Keratinocyte (primary cell): ENCODE measurements around the gene AHNAK. TPM values are rescaled to one million over a fixed set of nuclear protein-coding genes. Genes with fewer than 3 reads are reported as not detected.

Source experiments
- DNase-seq: peaks from one replicate; pipeline ENCODE4 v3.0.0-alpha.2; 2011; ENCODE audit warnings: low read depth, missing footprints, low spot score
- FAIRE-seq: peaks from 2 replicates; lab custom pipeline; 2011; peaks lifted over from hg19 to GRCh38; lab: Jason Lieb, UNC
- H2AFZ ChIP-seq: 2 replicates; pipeline ENCODE4 v1.6.0; 2012; ENCODE audit warnings: low read length, control low read depth, inconsistent platforms; ENCODE audit not compliant: control insufficient read depth
- H3K27ac ChIP-seq: 2 replicates; pipeline ENCODE4 v1.5.1; 2011; ENCODE audit warnings: low read length; ENCODE audit not compliant: control insufficient read depth, insufficient read depth
- H3K27me3 ChIP-seq: 3 replicates; pipeline ENCODE4 v1.6.0; 2011; ENCODE audit warnings: low read length; ENCODE audit not compliant: control insufficient read depth, insufficient read depth; ENCODE audit errors: extremely low read depth
- H3K36me3 ChIP-seq, 2 experiments: 2 replicates in 1 of 2; 3 replicates in 1 of 2; pipeline ENCODE4 v1.5.1; 2011; ENCODE audit warnings: low read length in 2 of 2, mild to moderate bottlenecking in 1 of 2; ENCODE audit not compliant: control insufficient read depth in 2 of 2, insufficient read depth in 2 of 2; ENCODE audit errors: extremely low read depth in 1 of 2
- H3K4me1 ChIP-seq: 3 replicates; pipeline ENCODE4 v1.5.1; 2011; ENCODE audit warnings: low read length; ENCODE audit not compliant: control insufficient read depth, insufficient read depth; ENCODE audit errors: extremely low read depth
- H3K4me2 ChIP-seq: 3 replicates; pipeline ENCODE4 v1.6.0; 2011; ENCODE audit warnings: low read depth, low read length; ENCODE audit not compliant: control insufficient read depth, insufficient read depth; ENCODE audit errors: extremely low read depth
- H3K4me3 ChIP-seq, 3 experiments: fragments of 200-600 bp in 1 of 3; sonication (generic) in 1 of 3; 2 replicates in 2 of 3; 3 replicates in 1 of 3; pipeline ENCODE4 v1.5.1; 2011 to 2016; ENCODE audit warnings: low read length in 3 of 3, mild to moderate bottlenecking in 3 of 3, control low read depth in 2 of 3, inconsistent platforms in 1 of 3, low read depth in 1 of 3, mixed read lengths in 1 of 3, mixed run types in 1 of 3, moderate library complexity in 1 of 3; ENCODE audit not compliant: control insufficient read depth in 2 of 3, insufficient read depth in 2 of 3; ENCODE audit errors: extremely low read depth in 1 of 3
- H3K79me2 ChIP-seq: 2 replicates; pipeline ENCODE4 v1.6.0; 2012; ENCODE audit warnings: low read length; ENCODE audit not compliant: control insufficient read depth, insufficient read depth
- H3K9ac ChIP-seq: 3 replicates; pipeline ENCODE4 v1.6.0; 2011; ENCODE audit warnings: low read length; ENCODE audit not compliant: control insufficient read depth, insufficient read depth; ENCODE audit errors: extremely low read depth
- H3K9me1 ChIP-seq: 3 replicates; pipeline ENCODE4 v1.6.0; 2011; ENCODE audit warnings: low read length; ENCODE audit not compliant: control insufficient read depth, insufficient read depth; ENCODE audit errors: extremely low read depth
- H3K9me3 ChIP-seq: 2 replicates; pipeline ENCODE4 v1.5.1; 2012; ENCODE audit warnings: low read depth, low read length; ENCODE audit not compliant: control insufficient read depth
- H4K20me1 ChIP-seq: 3 replicates; pipeline ENCODE4 v1.6.0; 2011; ENCODE audit warnings: low read length; ENCODE audit not compliant: control insufficient read depth, insufficient read depth; ENCODE audit errors: extremely low read depth
- CTCF ChIP-seq, 3 experiments: IDR thresholded peaks in 1 of 3; conservative IDR thresholded peaks in 1 of 3; optimal IDR thresholded peaks in 1 of 3; 2 replicates in 2 of 3; 3 replicates in 1 of 3; pipeline versions ENCODE3 to v1.5.1; 2011; ENCODE audit warnings: low read length in 3 of 3, mild to moderate bottlenecking in 3 of 3, moderate library complexity in 2 of 3, control low read depth in 1 of 3, inconsistent platforms in 1 of 3; ENCODE audit not compliant: insufficient read depth in 2 of 3; ENCODE audit errors: extremely low read depth in 1 of 3
- EZH2 ChIP-seq: IDR thresholded peaks from one replicate; pipeline ENCODE4 v1.6.1; 2012; ENCODE audit warnings: inconsistent platforms, mild to moderate bottlenecking, low read length, moderate library complexity
- dilution Hi-C: fragments of 300-500 bp; cut with MboI; formaldehyde crosslinking; loops from one replicate; pipeline ENCODE4 v1.7.0; 2020; ENCODE audit warnings: low sequenced_read_pairs; ENCODE audit not compliant: extremely low pct_ligation_motif_present
- polyA plus RNA-seq, 5 experiments: library from polyadenylated mRNA; depleted of rRNA in 3 of 5; stranded (reverse) in 3 of 5; stranded (forward) in 1 of 5; unstranded in 1 of 5; fragments of >200 nt; gene quantifications; 1 replicate in 1 of 5; 2 replicates in 3 of 5; 3 replicates in 1 of 5; pipeline versions ENCODE4 v1.2.1 to v1.2.3, GENCODE V29; 2011 to 2012; ENCODE audit warnings: missing spikeins in 2 of 5, low read depth in 1 of 5, low replicate concordance in 1 of 5

The AHNAK gene
- polyA plus RNA-seq, 1 donor (not counting 4 experiments of a cell fraction or from before 2014, with no cell fraction given), result 220 TPM

- no peaks in the 10 kb centered on the region for H3K36me3 ChIP-seq
- H3K4me3 ChIP-seq, result no peak overlapping the region
- no peaks in the 10 kb centered on the region for H3K4me1 ChIP-seq
- no peaks in the 10 kb centered on the region for H3K9me1 ChIP-seq
- dilution Hi-C loops, result no loop called here
- H3K9ac ChIP-seq, result no peak overlapping the region
- H2AFZ ChIP-seq, result no peak overlapping the region
- no peaks in the 10 kb centered on the region for H4K20me1 ChIP-seq
- H3K79me2 ChIP-seq, result no peaks in the 10 kb centered on the region
- DNase-seq (no peak), FAIRE-seq (no peak)
- no peaks in the 10 kb centered on the region for H3K27me3 ChIP-seq
- H3K27ac ChIP-seq, result no peak overlapping the region
- no peak for TF ChIP-seq EZH2
- TF ChIP-seq CTCF (optimal IDR thresholded peaks at IDR 0.05 in 1 of 3, IDR thresholded peaks at IDR 0.05 in 1 of 3, conservative IDR thresholded peaks at IDR 0.05 in 1 of 3; ENCODE audit: extremely low read depth in 1 of 3, insufficient read depth in 2 of 3, low read length in 3 of 3), result no peak
- H3K4me2 ChIP-seq, result no peak overlapping the region
- H3K9me3 ChIP-seq, result no peaks in the 10 kb centered on the region
Measured at GRCh38 chr11:62466444-62466843, 80.2 kb downstream of the AHNAK start.

GRCh38 chr11:62464655-62465054 is 82.0 kb downstream of the AHNAK start:
- DNase-seq (no peak), FAIRE-seq (no peak)
- Histone ChIP-seq H3K9me3 (no peaks in the 10 kb centered on the region), H3K4me3 (no peak overlapping the region), H3K36me3 (no peaks in the 10 kb centered on the region), H3K4me1 (no peaks in the 10 kb centered on the region), H3K27ac (no peak overlapping the region), H3K4me2 (no peak overlapping the region), H2AFZ (no peak overlapping the region), H3K27me3 (no peaks in the 10 kb centered on the region), H3K79me2 (no peaks in the 10 kb centered on the region), H3K9ac (no peak overlapping the region), H3K9me1 (no peaks in the 10 kb centered on the region), H4K20me1 (no peaks in the 10 kb centered on the region)
- dilution Hi-C loops, result no loop called here
- TF ChIP-seq CTCF (optimal IDR thresholded peaks at IDR 0.05 in 1 of 3, IDR thresholded peaks at IDR 0.05 in 1 of 3, conservative IDR thresholded peaks at IDR 0.05 in 1 of 3; ENCODE audit: extremely low read depth in 1 of 3, insufficient read depth in 2 of 3, low read length in 3 of 3) (no peak), EZH2 (no peak)
